ENCODE results near the gene NPIPB2.
"Not testable (repeated sequence)": the region's sequence is repeated elsewhere in the genome, so short reads cannot be mapped to it uniquely, and the experiment has no call there.

The NPIPB2 gene

GRCh38 chr16:11964761-11965551 is 23.1 kb upstream of the NPIPB2 start, which contains the start of gene TNFRSF17:
TNFRSF17 (plus strand) TSS chr16:11965210; CDS start chr16:11965325, 115 bp downstream.
- intact Hi-C loops (cut with DNase I) = no loop called here
- DNase-seq = peak in 8 of 42 donors; percentile 22 to 56 (median 42)

- intact Hi-C loops (cut with DNase I) = no loop called here
- DNase-seq = peak in 1 of 42 donors; percentile 19
Observed at GRCh38 chr16:11963706-11964105, 21.9 kb upstream of the NPIPB2 start.

GRCh38 chr16:11962978-11963377 is 21.1 kb upstream of the NPIPB2 start:
- intact Hi-C loops (cut with DNase I) = not testable (repeated sequence)

GRCh38 chr16:11962457-11962856 is 20.6 kb upstream of the NPIPB2 start:
- intact Hi-C loops (cut with DNase I); DNase-seq: not testable (repeated sequence)

More at GRCh38 chr16:11962978-11963377, 21.1 kb upstream of the NPIPB2 start:
- DNase-seq = not testable (repeated sequence)

- no peak for DNase-seq
- intact Hi-C loops (cut with DNase I) = no loop called here
Observed at GRCh38 chr16:11957591-11958395, 15.9 kb upstream of the NPIPB2 start.

- intact Hi-C loops (cut with DNase I) = no loop called here
Observed at GRCh38 chr16:11956558-11956957, 14.7 kb upstream of the NPIPB2 start.

GRCh38 chr16:11955713-11956123 is 13.9 kb upstream of the NPIPB2 start:
- DNase-seq = no peak
- intact Hi-C loops (cut with DNase I) = no loop called here

More at GRCh38 chr16:11956558-11956957, 14.7 kb upstream of the NPIPB2 start:
- no peak for DNase-seq

GRCh38 chr16:11953576-11953975 is 11.7 kb upstream of the NPIPB2 start:
- DNase-seq = not testable (repeated sequence)

GRCh38 chr16:11950388-11950787 is 8.5 kb upstream of the NPIPB2 start:
- intact Hi-C loops (cut with DNase I) = no loop called here
- no peak for DNase-seq

More at GRCh38 chr16:11953576-11953975, 11.7 kb upstream of the NPIPB2 start:
- intact Hi-C loops (cut with DNase I) = not testable (repeated sequence)

- intact Hi-C loops (cut with DNase I) = loop anchor here (5.0 kb wide), 1 partner anchor 118 kb away; no protein-coding TSS in a partner anchor
Observed at GRCh38 chr16:11949527-11949926, 7.7 kb upstream of the NPIPB2 start.

GRCh38 chr16:11948819-11949218 is 7.0 kb upstream of the NPIPB2 start:
- intact Hi-C loops (cut with DNase I) = loop anchor here (5.0 kb wide), 1 partner anchor 118 kb away; no protein-coding TSS in a partner anchor
- no peak for DNase-seq

More at GRCh38 chr16:11949527-11949926, 7.7 kb upstream of the NPIPB2 start:
- peak in 35 of 42 donors; percentile 10 to 83 (median 58) for DNase-seq

GRCh38 chr16:11946433-11946832 is 4.6 kb upstream of the NPIPB2 start:
- no peak for DNase-seq
- intact Hi-C loops (cut with DNase I) = loop anchor here (5.0 kb wide), 1 partner anchor 121 kb away; no protein-coding TSS in a partner anchor

GRCh38 chr16:11927350-11927749 is 14.5 kb downstream of the NPIPB2 start:
- intact Hi-C loops (cut with DNase I); DNase-seq: not testable (repeated sequence)

- peak in 2 of 42 donors; percentile 16 to 44 for DNase-seq
- intact Hi-C loops (cut with DNase I) = not testable (repeated sequence)
Observed at GRCh38 chr16:11924046-11924445, 17.8 kb downstream of the NPIPB2 start.

- intact Hi-C loops (cut with DNase I) = loop anchor here (5.0 to 10.0 kb wide), 3 partner anchors 64 to 974 kb away; partner anchors contain the start of genes CLEC16A, DEXI, RSL1D1 and ZC3H7A
- peak in 29 of 42 donors; percentile 4 to 67 (median 30) for DNase-seq
Observed at GRCh38 chr16:11916524-11917285, 25.1 kb downstream of the NPIPB2 start.

- intact Hi-C loops (cut with DNase I) = loop anchor here (5.0 to 10.0 kb wide), 3 partner anchors 64 to 974 kb away; partner anchors contain the start of genes CLEC16A, DEXI, RSL1D1 and ZC3H7A
Observed at GRCh38 chr16:11915644-11916523, 26.0 kb downstream of the NPIPB2 start, which contains the start of gene GSPT1. GSPT1 (minus strand) TSS chr16:11915956; CDS start chr16:11915720, 236 bp downstream.

GRCh38 chr16:11915114-11915643 is 26.7 kb downstream of the NPIPB2 start:
- peak in 23 of 42 donors; percentile 6 to 59 (median 37) for DNase-seq
- intact Hi-C loops (cut with DNase I) = loop anchor here (5.0 to 10.0 kb wide), 3 partner anchors 63 to 973 kb away; partner anchors contain the start of genes CLEC16A, DEXI, RSL1D1 and ZC3H7A

More at GRCh38 chr16:11915644-11916523, 26.0 kb downstream of the NPIPB2 start, which contains the start of gene GSPT1:
- DNase-seq = peak; percentile 95 to 100 (median 98)

Data from head of caudate nucleus (tissue), 42 donors.